ENCODE results near the gene EMC7. TPM values are rescaled to one million over a fixed set of nuclear protein-coding genes. Genes with fewer than 3 reads are reported as not detected.

EMC7 gene
- total and polyA plus RNA-seq, 10 of the 15 experiments (the other 5 are each of a cell fraction or from before 2014, with no cell fraction given) = 16.5 to 88.9 (median 45.0) TPM

DNA sequence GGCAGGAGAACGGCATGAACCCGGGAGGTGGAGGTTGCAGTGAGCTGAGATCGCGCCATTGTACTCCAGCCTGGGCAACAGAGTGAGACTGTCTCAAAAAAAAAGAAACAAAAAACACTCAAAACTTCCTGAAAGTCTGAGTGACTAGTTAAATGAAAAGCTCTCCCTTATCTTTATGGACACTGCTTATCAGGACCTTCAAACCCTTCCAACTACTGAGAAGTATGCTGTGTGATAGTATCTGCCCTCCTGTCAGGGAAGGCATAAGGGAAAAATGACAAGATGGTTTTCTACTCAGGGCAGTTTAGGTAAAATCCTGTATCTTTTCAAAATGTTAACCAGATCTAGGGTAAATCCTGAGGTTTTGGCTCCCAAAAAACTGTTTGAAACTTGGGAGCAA lies 21.8 kb downstream of the EMC7 start (continued):
- TF ChIP-seq SMAD1 (IDR thresholded peaks at IDR 0.05; ENCODE audit: low read depth, partially characterized antibody) (no peak), TCF12 (IDR thresholded peaks at IDR 0.05; ENCODE audit: low read depth, low read length) (no peak), EGR1 (IDR thresholded peaks at IDR 0.05; ENCODE audit: borderline replicate concordance in 1 of 2, low read depth in 2 of 2, low read length in 2 of 2) (no peak), EP300 (IDR thresholded peaks at IDR 0.05; ENCODE audit: borderline replicate concordance in 1 of 2, control insufficient read depth in 1 of 2, low read depth in 2 of 2, low read length in 2 of 2) (no peak), CBX5 (IDR thresholded peaks at IDR 0.05; ENCODE audit: low read depth) (no peak), MYC (IDR thresholded peaks at IDR 0.05; ENCODE audit: insufficient read depth, insufficient read length, insufficient replicate concordance, low read length, severe bottlenecking) (no peak)

GRCh38 chr15:34078900-34079299 lies 22.8 kb downstream of the EMC7 start:
- Histone ChIP-seq H3K9ac (ENCODE audit: control insufficient read depth, insufficient read depth, low read length) (no peak overlapping the region), H3K79me2 (ENCODE audit: control insufficient read depth, insufficient read depth, low read length) (no peaks in the 10 kb centered on the region), H3K27me3 (replicated peaks in 1 of 2; ENCODE audit: control insufficient read depth in 2 of 2, insufficient read depth in 2 of 2, low read length in 1 of 2) (no peaks in the 10 kb centered on the region), H3K27ac (ENCODE audit: control insufficient read depth, insufficient read depth) (no peak overlapping the region), H3K36me3 (ENCODE audit: control insufficient read depth in 2 of 2, insufficient read depth in 2 of 2, low read length in 1 of 2) (no peaks in the 10 kb centered on the region), H3K4me3 (no peak overlapping the region), H2AFZ (ENCODE audit: control insufficient read depth, low read depth, low read length) (no peak overlapping the region), H3K4me2 (ENCODE audit: control insufficient read depth, insufficient read depth) (no peak overlapping the region), H4K20me1 (ENCODE audit: control insufficient read depth, insufficient read depth) (no peaks in the 10 kb centered on the region), H3K9me3 (replicated peaks; ENCODE audit: control insufficient read depth, insufficient read depth, low read length) (no peaks in the 10 kb centered on the region), H3K4me1 (ENCODE audit: control insufficient read depth, insufficient read depth, low read length) (no peaks in the 10 kb centered on the region)
- no peak for DNase-seq (ENCODE audit: low read depth, low spot score)
- CTCF ChIA-PET = interaction anchor here (0.5 to 1.9 kb wide), 3 partner anchors 17 to 273 kb away, joined by 4 to 7 read pairs (median 4); no protein-coding TSS in a partner anchor
- ATAC-seq = no peak
- in situ Hi-C loops (cut with MboI) (no loop called here), intact Hi-C loops (cut with micrococcal nuclease; ENCODE audit: unreplicated experiment) (no loop called here)
- SMC1A ChIA-PET (ENCODE audit: uncharacterized antibody, unreplicated experiment) = no interaction called here
- RAD21 ChIA-PET (ENCODE audit: unreplicated experiment) = no interaction called here
- TF ChIP-seq RB1 (IDR thresholded peaks at IDR 0.05; ENCODE audit: borderline replicate concordance) (no peak), SPI1 (IDR thresholded peaks at IDR 0.05; ENCODE audit: borderline replicate concordance, insufficient read depth, low read depth, low read length) (no peak), NBN (IDR thresholded peaks at IDR 0.05) (no peak), ESRRA (IDR thresholded peaks at IDR 0.05; ENCODE audit: low read length) (no peak), USF1 (IDR thresholded peaks at IDR 0.05; ENCODE audit: borderline replicate concordance, extremely low read length, insufficient read depth, low read depth, low read length) (no peak), HDAC6 (IDR thresholded peaks at IDR 0.05; ENCODE audit: unreplicated experiment) (no peak), ZNF384 (IDR thresholded peaks at IDR 0.05; ENCODE audit: borderline replicate concordance, low read depth, low read length) (no peak)
- TF ChIP-seq, protein P1, sequence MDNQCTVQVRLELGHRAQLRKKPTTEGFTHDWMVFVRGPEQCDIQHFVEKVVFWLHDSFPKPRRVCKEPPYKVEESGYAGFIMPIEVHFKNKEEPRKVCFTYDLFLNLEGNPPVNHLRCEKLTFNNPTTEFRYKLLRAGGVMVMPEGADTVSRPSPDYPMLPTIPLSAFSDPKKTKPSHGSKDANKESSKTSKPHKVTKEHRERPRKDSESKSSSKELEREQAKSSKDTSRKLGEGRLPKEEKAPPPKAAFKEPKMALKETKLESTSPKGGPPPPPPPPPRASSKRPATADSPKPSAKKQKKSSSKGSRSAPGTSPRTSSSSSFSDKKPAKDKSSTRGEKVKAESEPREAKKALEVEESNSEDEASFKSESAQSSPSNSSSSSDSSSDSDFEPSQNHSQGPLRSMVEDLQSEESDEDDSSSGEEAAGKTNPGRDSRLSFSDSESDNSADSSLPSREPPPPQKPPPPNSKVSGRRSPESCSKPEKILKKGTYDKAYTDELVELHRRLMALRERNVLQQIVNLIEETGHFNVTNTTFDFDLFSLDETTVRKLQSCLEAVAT (IDR thresholded peaks at IDR 0.05) = no peak
- no TSS peak for BruUV-seq (replicated peaks)
- WGBS (ENCODE audit: insufficient coverage, insufficient replicate concordance, low lambda C conversion rate, missing lambda C conversion rate) = 78% methylated on average over 3 of the region's 3 CpGs
- no peak for FAIRE-seq
- POLR2A ChIA-PET = no interaction called here
